NCI-H82 (cell line): ENCODE results near the gene HMX2.

Experiments used
- DNase-seq: peaks from one replicate; lab custom pipeline; 2025; lab: John Stamatoyannopoulos, UW

Gene HMX2

GRCh38 chr10:123147635-123148413 lies at the start of gene HMX2:
Gene HMX2, plus strand, starts transcription at chr10:123148136. Its CDS starts 243 bp downstream, at chr10:123148379.
- DNase-seq = peak; percentile 15

- no peak for DNase-seq
These were observed 47.7 kb upstream of the HMX2 start for GRCh38 chr10:123100030-123100762.

- DNase-seq = no peak
These were observed 46.1 kb upstream of the HMX2 start for GRCh38 chr10:123101872-123102271.

- no peak for DNase-seq
These were observed 45.3 kb upstream of the HMX2 start for GRCh38 chr10:123102673-123103072.

GRCh38 chr10:123103944-123104343 lies 44.0 kb upstream of the HMX2 start:
- no peak for DNase-seq

- DNase-seq = no peak
These were observed 38.5 kb upstream of the HMX2 start for GRCh38 chr10:123109466-123109865.

GRCh38 chr10:123117644-123118417 lies 30.1 kb upstream of the HMX2 start:
- no peak for DNase-seq

GRCh38 chr10:123119081-123119480 lies 28.9 kb upstream of the HMX2 start:
- no peak for DNase-seq

GRCh38 chr10:123126246-123126645 lies 21.7 kb upstream of the HMX2 start:
- DNase-seq = no peak

GRCh38 chr10:123129618-123130271 lies 18.2 kb upstream of the HMX2 start:
- no peak for DNase-seq

- peak; percentile 85 for DNase-seq
These were observed 15.1 kb upstream of the HMX2 start for GRCh38 chr10:123132576-123133477.

- DNase-seq = no peak
These were observed 14.2 kb upstream of the HMX2 start for GRCh38 chr10:123133541-123134342.

- peak; percentile 40 for DNase-seq
These were observed 13.5 kb upstream of the HMX2 start for GRCh38 chr10:123134343-123134914.

GRCh38 chr10:123134915-123135414 lies 13.0 kb upstream of the HMX2 start:
- DNase-seq = peak; percentile 40

- DNase-seq = peak; percentile 98
These were observed 12.4 kb upstream of the HMX2 start, which contains the start of gene HMX3 for GRCh38 chr10:123135415-123136141. Gene HMX3, plus strand, starts transcription at chr10:123135970. Its CDS starts 81 bp downstream, at chr10:123136051.

- no peak for DNase-seq
These were observed 11.6 kb upstream of the HMX2 start for GRCh38 chr10:123136221-123136805.

GRCh38 chr10:123136806-123137642 lies 10.9 kb upstream of the HMX2 start:
- peak; percentile 49 for DNase-seq
